ACC112 (cell line): Measurements from ENCODE around the gene JPT1.

Experiments used
- H2AFZ ChIP-seq: fragments of 200-600 bp; sonication (generic); one replicate; pipeline ENCODE4 v1.6.0; 2017; ENCODE audit warnings: antibody characterized with exemption, low read length; ENCODE audit not compliant: unreplicated experiment
- H3K27ac ChIP-seq: fragments of 200-600 bp; sonication (generic); 2 replicates; pipeline ENCODE4 v1.5.1; 2014; ENCODE audit warnings: low read depth, mild to moderate bottlenecking, antibody characterized with exemption, low read length, moderate library complexity
- H3K27me3 ChIP-seq: fragments of 200-600 bp; sonication (generic); 2 replicates; pipeline ENCODE4 v1.6.1; 2014; ENCODE audit warnings: mild to moderate bottlenecking, antibody characterized with exemption, low read length, moderate library complexity, mixed read lengths; ENCODE audit not compliant: insufficient read depth
- H3K36me3 ChIP-seq: fragments of 200-600 bp; sonication (generic); 2 replicates; pipeline ENCODE4 v1.6.1; 2016; ENCODE audit warnings: mild to moderate bottlenecking, antibody characterized with exemption, low read length, moderate library complexity, mixed read lengths; ENCODE audit not compliant: insufficient read depth
- H3K4me1 ChIP-seq: fragments of 200-600 bp; sonication (generic); one replicate; pipeline ENCODE4 v1.6.1; 2016; ENCODE audit warnings: low read length, mixed read lengths; ENCODE audit not compliant: insufficient read depth, unreplicated experiment, control insufficient read depth
- H3K4me3 ChIP-seq: fragments of 200-600 bp; sonication (generic); 2 replicates; pipeline ENCODE4 v1.5.1; 2014; ENCODE audit warnings: mild to moderate bottlenecking, low read depth, low read length
- H3K79me2 ChIP-seq: fragments of 200-600 bp; sonication (generic); one replicate; pipeline ENCODE4 v1.6.0; 2016; ENCODE audit warnings: low read length; ENCODE audit not compliant: control insufficient read depth, unreplicated experiment, insufficient read depth

Gene JPT1

GRCh38 chr17:75114552-75115314, 39.6 kb downstream of the JPT1 start:
- peaks cover 5% of the 10 kb centered on the region for H3K4me1 ChIP-seq
- H2AFZ ChIP-seq = peak overlapping the region; percentile 64
- peak overlapping the region; percentile 66 for H3K4me3 ChIP-seq
- no peaks in the 10 kb centered on the region for H3K79me2 ChIP-seq
- no peaks in the 10 kb centered on the region for H3K36me3 ChIP-seq
- H3K27ac ChIP-seq = no peak overlapping the region
- no peaks in the 10 kb centered on the region for H3K27me3 ChIP-seq

DNA sequence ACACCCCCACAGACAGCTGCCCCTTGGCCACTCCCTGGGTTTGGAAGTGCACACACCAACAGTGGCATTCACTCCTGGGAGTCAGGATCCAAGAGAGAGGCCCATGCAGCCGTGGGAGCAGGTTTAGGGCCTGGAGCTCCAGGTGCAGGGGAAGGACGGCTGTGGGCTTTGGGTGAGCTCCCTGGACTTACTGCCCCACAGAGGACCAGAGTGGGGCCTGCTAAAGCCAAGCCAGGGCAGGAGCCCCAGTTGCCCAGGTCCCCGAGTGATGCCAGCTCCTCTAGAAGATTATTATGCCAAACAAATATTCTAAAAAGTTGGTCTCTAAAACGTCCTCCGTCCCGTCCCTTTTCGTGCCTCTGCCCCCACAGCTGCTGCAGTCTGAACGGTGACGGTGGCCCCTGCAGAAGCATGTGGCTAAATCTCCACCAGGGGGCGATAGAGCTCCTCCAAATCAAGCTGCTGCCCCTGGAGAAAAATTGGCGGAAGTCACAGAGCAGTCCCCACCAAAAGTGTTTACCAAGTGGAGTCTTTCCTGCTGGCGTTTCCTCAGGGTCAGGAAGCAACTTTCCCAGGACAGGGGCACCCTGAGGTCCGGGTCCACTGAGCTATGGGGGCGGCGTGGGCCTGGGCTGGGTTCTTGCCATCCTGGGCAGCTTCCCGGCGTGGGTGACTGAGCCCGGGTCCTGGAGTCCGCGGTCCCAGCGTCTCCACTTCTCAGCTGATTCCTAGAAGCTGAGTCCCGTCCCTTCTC, 40.3 kb downstream of the JPT1 start:
- Histone ChIP-seq H2AFZ (peak overlapping the region; percentile 64), H3K4me1 (peaks cover 5% of the 10 kb centered on the region), H3K79me2 (no peaks in the 10 kb centered on the region), H3K36me3 (no peaks in the 10 kb centered on the region), H3K4me3 (peak overlapping the region; percentile 66), H3K27me3 (0 out of 2 replicates have a peak, but pooled peaks cover 2% of the 10 kb centered on the region), H3K27ac (no peak overlapping the region)

DNA sequence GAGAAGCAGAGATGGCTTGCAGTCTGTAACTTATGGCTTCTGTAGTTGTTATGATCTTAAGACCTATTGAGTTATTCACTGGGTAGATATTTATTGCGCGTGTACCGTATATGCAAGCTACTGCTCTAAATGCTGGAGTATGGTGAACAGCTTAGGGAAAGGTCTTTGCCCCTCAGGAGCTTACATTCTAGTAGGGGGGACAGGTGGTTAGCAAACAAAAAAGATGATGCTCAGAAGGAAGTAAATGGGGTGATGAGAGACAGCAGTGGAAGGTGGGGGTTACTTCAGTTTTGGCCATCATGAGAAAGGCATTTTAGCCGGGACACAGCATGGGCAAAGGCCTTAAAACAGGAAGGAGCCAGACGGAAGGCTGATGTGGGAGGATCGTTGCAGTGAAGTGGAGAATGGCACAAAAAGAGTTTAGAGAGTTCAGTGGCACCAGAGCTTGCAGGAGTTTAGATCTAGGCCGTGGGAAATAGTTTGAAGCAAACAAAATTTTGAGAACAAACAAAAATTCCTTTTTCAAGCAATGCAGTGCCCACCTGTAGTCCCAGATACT, 42.5 kb downstream of the JPT1 start:
- H3K4me3 ChIP-seq = no peak overlapping the region
- no peaks in the 10 kb centered on the region for H3K79me2 ChIP-seq
- peaks cover 5% of the 10 kb centered on the region for H3K4me1 ChIP-seq
- H3K27ac ChIP-seq = no peak overlapping the region
- H2AFZ ChIP-seq = no peak overlapping the region
- no peaks in the 10 kb centered on the region for H3K36me3 ChIP-seq
- H3K27me3 ChIP-seq = 0 out of 2 replicates have a peak, but pooled peaks cover 3% of the 10 kb centered on the region

- Histone ChIP-seq H3K27ac (no peak overlapping the region), H3K36me3 (no peaks in the 10 kb centered on the region), H3K27me3 (0 out of 2 replicates have a peak, but pooled peaks cover 3% of the 10 kb centered on the region), H3K79me2 (no peaks in the 10 kb centered on the region), H3K4me1 (peaks cover 5% of the 10 kb centered on the region), H2AFZ (peak overlapping the region; percentile 83), H3K4me3 (peak overlapping the region; percentile 90)
Measured at GRCh38 chr17:75110234-75110937, 43.9 kb downstream of the JPT1 start.

GRCh38 chr17:75109407-75110233, 44.7 kb downstream of the JPT1 start, which contains the start of gene ARMC7:
Gene ARMC7 (plus strand): TSS chr17:75109969. CDS start chr17:75110289, 320 bp downstream.
- H3K79me2 ChIP-seq = no peaks in the 10 kb centered on the region
- H3K27ac ChIP-seq = no peak within 1 kb of the TSS
- peaks cover 2% of the 10 kb centered on the region for H3K4me1 ChIP-seq
- peak within 1 kb of the TSS; percentile 83 for H2AFZ ChIP-seq
- 0 out of 2 replicates have a peak, but pooled peaks cover 3% of the 10 kb centered on the region for H3K27me3 ChIP-seq
- H3K4me3 ChIP-seq = peak within 1 kb of the TSS; percentile 90
- H3K36me3 ChIP-seq = no peaks in the 10 kb centered on the region

DNA sequence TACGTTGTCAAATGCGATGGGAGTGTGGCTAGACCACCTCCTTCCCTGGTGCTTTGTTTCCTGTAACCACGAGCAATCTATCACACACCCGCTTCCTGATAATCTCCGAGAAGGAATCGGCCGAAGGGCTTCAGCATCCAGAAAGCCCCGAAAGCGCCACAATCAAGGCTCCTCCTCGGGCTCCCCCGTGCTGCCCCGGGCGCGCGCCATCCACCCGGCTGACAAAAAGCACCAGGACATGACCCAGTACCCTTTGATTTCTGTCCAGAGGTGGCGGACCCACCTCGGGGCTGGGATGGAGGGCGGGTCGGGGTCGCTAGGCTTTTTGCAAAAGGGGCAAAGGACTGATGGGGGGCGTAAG, 45.3 kb downstream of the JPT1 start:
- no peak overlapping the region for H3K27ac ChIP-seq
- no peaks in the 10 kb centered on the region for H3K36me3 ChIP-seq
- peak overlapping the region; percentile 44 for H2AFZ ChIP-seq
- H3K27me3 ChIP-seq = 0 out of 2 replicates have a peak, but pooled peaks cover 3% of the 10 kb centered on the region
- H3K4me3 ChIP-seq = peak overlapping the region; percentile 90
- no peaks in the 10 kb centered on the region for H3K4me1 ChIP-seq
- no peaks in the 10 kb centered on the region for H3K79me2 ChIP-seq

DNA sequence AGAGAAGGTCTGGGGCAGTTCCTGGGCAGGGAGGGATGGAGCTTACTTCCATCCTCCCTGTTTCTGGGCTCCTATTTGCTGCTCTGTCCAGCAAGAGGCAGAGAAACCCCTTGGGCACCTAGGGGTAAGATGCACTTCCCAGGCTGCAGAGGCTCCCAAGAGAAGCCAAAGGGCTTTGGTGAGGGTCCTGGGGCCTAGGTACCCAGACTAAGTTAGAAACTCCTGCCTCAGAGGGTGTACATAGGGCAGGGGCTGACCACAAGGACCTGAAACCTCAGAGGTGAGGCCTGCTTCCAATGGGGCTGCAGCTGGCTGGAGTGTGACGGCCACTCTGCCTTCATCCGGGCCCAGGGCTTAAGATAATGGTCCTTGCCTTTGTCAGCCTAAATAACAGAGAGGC, 46.1 kb downstream of the JPT1 start:
- no peaks in the 10 kb centered on the region for H3K36me3 ChIP-seq
- H3K27ac ChIP-seq = no peak overlapping the region
- H2AFZ ChIP-seq = no peak overlapping the region
- 0 out of 2 replicates have a peak, but pooled peaks cover 3% of the 10 kb centered on the region for H3K27me3 ChIP-seq
- H3K4me3 ChIP-seq = no peak overlapping the region
- no peaks in the 10 kb centered on the region for H3K4me1 ChIP-seq
- no peaks in the 10 kb centered on the region for H3K79me2 ChIP-seq

GRCh38 chr17:75105126-75106080, 48.9 kb downstream of the JPT1 start:
- 0 out of 2 replicates have a peak, but pooled peaks cover 3% of the 10 kb centered on the region for H3K27me3 ChIP-seq
- H2AFZ ChIP-seq = no peak overlapping the region
- H3K4me3 ChIP-seq = no peak overlapping the region

More at GRCh38 chr17:75105126-75106080, 48.9 kb downstream of the JPT1 start:
- H3K4me1 ChIP-seq = no peaks in the 10 kb centered on the region
- H3K79me2 ChIP-seq = no peaks in the 10 kb centered on the region
- no peak overlapping the region for H3K27ac ChIP-seq
- H3K36me3 ChIP-seq = no peaks in the 10 kb centered on the region
